ENCODE measurements around the gene OR2M2. TPM values are rescaled to one million over a fixed set of nuclear protein-coding genes. Genes with fewer than 3 reads are reported as not detected.

The OR2M2 gene
- total RNA-seq, 1 donor from 2014 or later: not detected

- no peaks in the 10 kb centered on the region for H3K36me3 ChIP-seq (ENCODE audit: control insufficient read depth, insufficient read depth, low read length)
- H3K27me3 ChIP-seq (ENCODE audit: control insufficient read depth, insufficient read depth, low read length): no peaks in the 10 kb centered on the region
- DNase-seq (ENCODE audit: low read depth): no peak
- H3K4me3 ChIP-seq (ENCODE audit: low read depth, low read length): no peak overlapping the region
- TF ChIP-seq CTCF (IDR thresholded peaks at IDR 0.05; ENCODE audit: insufficient read depth, low read length, poor library complexity, severe bottlenecking): no peak
Measured at GRCh38 chr1:248152056-248152827, 22.4 kb upstream of the OR2M2 start.

DNA sequence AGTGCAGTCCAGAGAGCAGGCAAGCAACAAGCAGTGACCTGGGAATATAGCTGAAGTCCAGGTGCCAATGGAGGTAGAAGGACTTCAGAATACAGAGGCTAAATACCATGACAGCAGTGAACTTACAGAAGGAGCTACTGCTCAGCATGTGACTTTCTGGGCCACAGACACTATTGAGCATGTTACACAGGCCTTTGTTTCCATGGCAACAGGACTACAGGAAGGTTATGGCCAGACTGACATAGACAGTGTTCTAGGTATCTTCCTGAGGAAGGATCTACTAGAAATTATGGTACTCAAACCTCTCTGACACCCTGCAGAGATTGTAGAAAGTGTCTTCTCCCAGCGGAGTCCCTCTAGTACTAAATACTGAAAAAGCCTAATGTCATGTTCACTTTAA lies 18.7 kb upstream of the OR2M2 start:
- no peak for DNase-seq (ENCODE audit: low read depth)
- TF ChIP-seq CTCF (IDR thresholded peaks at IDR 0.05; ENCODE audit: insufficient read depth, low read length, poor library complexity, severe bottlenecking): no peak
- H3K4me3 ChIP-seq (ENCODE audit: low read depth, low read length): no peak overlapping the region

DNA sequence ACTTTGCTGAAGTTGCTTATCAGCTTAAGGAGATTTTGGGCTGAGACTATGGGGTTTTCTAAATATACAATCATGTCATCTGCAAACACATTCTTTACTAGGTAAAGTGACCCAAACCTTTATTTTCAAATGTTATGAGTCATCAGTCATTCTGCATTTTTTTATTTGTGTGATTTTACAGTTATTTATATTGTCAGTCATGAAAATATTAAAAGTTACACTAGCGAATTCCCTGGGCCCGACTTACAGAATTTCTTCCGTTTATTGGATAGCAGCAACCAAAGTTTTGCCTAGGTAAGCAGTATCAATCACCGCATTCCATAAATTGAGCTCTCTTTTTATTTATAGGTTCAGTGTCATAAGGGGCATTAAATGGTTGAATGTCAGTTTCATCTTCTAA lies 15.9 kb upstream of the OR2M2 start:
- TF ChIP-seq CTCF (IDR thresholded peaks at IDR 0.05; ENCODE audit: insufficient read depth, low read length, poor library complexity, severe bottlenecking): no peak
- Histone ChIP-seq H3K4me3 (ENCODE audit: low read depth, low read length) (no peak overlapping the region), H3K36me3 (ENCODE audit: control insufficient read depth, insufficient read depth, low read length) (no peaks in the 10 kb centered on the region), H3K27me3 (ENCODE audit: control insufficient read depth, insufficient read depth, low read length) (no peaks in the 10 kb centered on the region)
- DNase-seq (ENCODE audit: low read depth): no peak

More for the DNA sequence above, 18.7 kb upstream of the OR2M2 start:
- Histone ChIP-seq H3K36me3 (ENCODE audit: control insufficient read depth, insufficient read depth, low read length) (no peaks in the 10 kb centered on the region), H3K27me3 (ENCODE audit: control insufficient read depth, insufficient read depth, low read length) (no peaks in the 10 kb centered on the region)

GRCh38 chr1:248164031-248164430 lies 10.6 kb upstream of the OR2M2 start:
- TF ChIP-seq CTCF (IDR thresholded peaks at IDR 0.05; ENCODE audit: insufficient read depth, low read length, poor library complexity, severe bottlenecking): no peak
- no peaks in the 10 kb centered on the region for H3K36me3 ChIP-seq (ENCODE audit: control insufficient read depth, insufficient read depth, low read length)
- H3K4me3 ChIP-seq (ENCODE audit: low read depth, low read length): no peak overlapping the region
- no peaks in the 10 kb centered on the region for H3K27me3 ChIP-seq (ENCODE audit: control insufficient read depth, insufficient read depth, low read length)
- DNase-seq (ENCODE audit: low read depth): no peak

GRCh38 chr1:248165186-248165585 lies 9.4 kb upstream of the OR2M2 start:
- no peak for TF ChIP-seq CTCF (IDR thresholded peaks at IDR 0.05; ENCODE audit: insufficient read depth, low read length, poor library complexity, severe bottlenecking)
- DNase-seq (ENCODE audit: low read depth): no peak
- Histone ChIP-seq H3K36me3 (ENCODE audit: control insufficient read depth, insufficient read depth, low read length) (no peaks in the 10 kb centered on the region), H3K27me3 (ENCODE audit: control insufficient read depth, insufficient read depth, low read length) (no peaks in the 10 kb centered on the region), H3K4me3 (ENCODE audit: low read depth, low read length) (no peak overlapping the region)

DNA sequence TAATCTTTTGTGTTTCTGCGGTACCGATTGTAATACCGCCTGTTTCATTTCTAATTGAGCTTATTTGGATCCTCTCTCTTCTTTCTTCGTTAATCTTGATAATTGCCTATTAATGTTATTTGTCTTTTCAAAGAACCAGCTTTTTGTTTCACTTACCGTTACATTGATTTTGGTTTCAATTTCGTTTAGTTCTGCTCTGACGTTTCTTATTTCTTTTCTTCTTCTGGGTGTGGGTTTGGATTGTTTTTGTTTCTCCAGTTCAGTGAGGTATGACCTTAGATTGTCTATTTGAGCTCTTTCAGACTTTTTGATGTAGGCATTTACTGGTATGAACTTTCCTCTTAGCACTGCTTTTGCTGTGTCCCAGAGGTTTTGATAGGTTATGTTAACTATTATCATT lies 9.4 kb downstream of the OR2M2 start:
- no peak for TF ChIP-seq CTCF (IDR thresholded peaks at IDR 0.05; ENCODE audit: insufficient read depth, low read length, poor library complexity, severe bottlenecking)
- Histone ChIP-seq H3K27me3 (ENCODE audit: control insufficient read depth, insufficient read depth, low read length) (no peaks in the 10 kb centered on the region), H3K36me3 (ENCODE audit: control insufficient read depth, insufficient read depth, low read length) (no peaks in the 10 kb centered on the region), H3K4me3 (ENCODE audit: low read depth, low read length) (no peak overlapping the region)
- no peak for DNase-seq (ENCODE audit: low read depth)
